ENCODE data around the gene DTNB.
A peak's percentile ranks its signal among the peaks of the same experiment; 100 is the strongest.
"Not testable (repeated sequence)": the region's sequence is repeated elsewhere in the genome, so short reads cannot be mapped to it uniquely, and the experiment has no call there.

Gene DTNB

DNA sequence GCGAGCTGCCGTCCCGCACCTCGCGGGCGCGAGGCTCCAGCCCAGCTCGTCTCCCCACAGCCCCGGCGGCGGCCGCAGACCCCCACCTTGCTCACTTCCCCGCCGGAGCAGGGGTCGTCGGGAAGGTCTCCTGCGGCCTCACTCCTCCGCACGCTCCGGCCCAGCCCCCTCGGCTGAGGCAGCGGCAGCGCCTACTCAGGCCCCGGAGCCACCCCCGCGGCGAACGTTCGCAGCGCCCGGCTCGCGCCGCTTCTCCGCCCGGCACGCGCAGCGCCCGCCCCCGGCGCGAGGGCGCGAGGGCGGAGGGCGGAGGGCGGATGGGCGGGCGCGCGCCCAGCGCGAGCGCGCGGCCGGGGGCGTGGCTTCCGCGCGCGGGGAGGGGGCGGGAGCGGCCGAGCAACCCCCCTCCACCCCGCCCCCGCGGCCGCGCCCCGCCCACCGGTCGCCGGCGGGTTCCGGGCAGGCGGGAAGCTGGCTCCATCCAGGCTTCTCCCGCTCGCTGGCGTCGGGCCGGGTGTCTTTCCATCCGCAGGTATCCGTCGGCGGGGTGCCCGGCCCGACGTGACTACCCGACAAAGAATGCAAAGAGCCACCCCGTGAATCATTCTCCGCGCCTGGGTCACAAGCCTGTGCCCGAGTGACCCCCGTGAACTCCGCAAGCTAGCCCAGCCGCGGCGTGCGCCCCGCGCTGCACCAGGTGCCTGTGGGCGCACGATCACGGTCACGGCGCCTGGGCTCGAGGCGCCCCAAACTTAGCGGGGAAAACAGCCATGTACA, at the start of gene DTNB:
DTNB (minus strand) TSS at position 278 of the 777 bp plus-strand sequence. CDS start 20,917 bp downstream, outside the sequence.
- peak; percentile 75 for DNase-seq

GRCh38 chr2:25722224-25722623, 48.8 kb upstream of the DTNB start:
- no peak for DNase-seq

GRCh38 chr2:25720575-25720974, 47.2 kb upstream of the DTNB start:
- DNase-seq = no peak

GRCh38 chr2:25714740-25715139, 41.4 kb upstream of the DTNB start:
- DNase-seq = no peak

DNA sequence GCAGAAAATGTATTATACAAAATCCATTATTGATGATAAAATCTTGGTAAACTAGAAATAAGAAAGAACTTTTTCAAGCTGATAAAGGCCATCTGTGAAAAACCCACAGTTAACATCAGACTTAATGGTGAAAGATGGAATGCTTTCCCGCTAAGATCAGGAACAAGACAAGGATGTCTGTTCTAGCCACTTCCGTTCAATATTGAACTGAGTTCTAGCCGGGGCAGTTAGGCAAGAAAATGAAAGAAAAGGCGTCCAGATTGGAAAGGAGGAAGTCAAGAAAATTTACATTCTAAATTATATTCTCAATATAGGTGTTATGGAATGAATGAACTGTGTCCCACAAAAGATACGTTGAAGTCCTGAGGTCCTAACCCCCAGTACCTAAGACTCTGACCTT, 39.1 kb upstream of the DTNB start:
- no peak for DNase-seq

GRCh38 chr2:25711675-25712354, 38.4 kb upstream of the DTNB start:
- no peak for DNase-seq

- DNase-seq = no peak
Observed at GRCh38 chr2:25710750-25711149, 37.4 kb upstream of the DTNB start.

DNA sequence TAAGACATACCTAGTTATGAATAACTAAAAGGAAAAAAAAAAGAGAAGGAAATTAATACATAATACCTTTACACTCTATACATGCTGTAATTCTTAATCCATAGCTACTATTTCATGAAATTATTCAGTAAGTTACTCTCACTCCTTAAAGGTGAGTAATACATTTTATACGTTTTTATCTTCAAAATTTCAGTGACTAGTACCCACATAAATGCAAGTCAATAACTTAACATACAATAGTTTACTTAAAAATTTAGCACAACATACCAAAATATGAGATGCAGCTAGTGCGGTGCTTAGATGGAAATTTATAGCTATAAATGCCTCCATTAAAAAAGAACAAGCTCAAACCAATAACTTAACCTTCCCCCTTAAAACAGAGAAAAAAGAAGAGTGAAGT, 36.0 kb upstream of the DTNB start:
- DNase-seq = no peak

DNA sequence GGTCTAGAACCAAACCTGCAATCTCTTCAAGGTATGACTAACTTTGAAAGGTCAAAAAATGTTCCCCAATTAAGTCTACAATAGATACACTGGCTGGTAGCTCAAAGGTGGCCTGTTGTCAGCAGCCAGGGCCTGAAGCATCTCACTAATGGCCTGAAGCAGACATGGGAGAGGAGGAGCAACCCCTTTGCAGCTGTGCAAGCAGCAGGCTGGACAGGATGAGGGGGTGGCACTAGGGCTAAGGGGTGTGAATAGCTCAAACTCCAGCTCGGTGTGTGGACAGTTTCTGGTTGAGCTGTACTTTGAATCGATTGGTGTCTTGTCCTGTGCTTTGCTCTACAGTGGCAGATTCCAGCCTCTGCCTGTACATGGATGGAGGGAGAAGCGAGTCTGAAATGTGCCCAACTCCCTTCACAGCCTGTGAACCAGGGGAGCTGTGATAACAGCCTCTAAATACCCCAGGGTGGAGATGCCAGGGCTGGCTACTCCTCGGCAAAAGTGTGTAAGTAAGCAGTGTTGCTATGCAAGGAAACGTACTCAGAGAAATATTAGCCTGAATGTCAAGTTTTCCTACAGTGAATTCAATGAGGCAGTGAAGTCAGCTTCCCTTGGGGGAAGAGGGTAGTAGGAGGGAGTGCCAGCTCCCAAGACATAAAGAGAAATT, 34.7 kb upstream of the DTNB start:
- DNase-seq = no peak

- not testable (repeated sequence) for DNase-seq
Observed at GRCh38 chr2:25705575-25705974, 32.2 kb upstream of the DTNB start.

GRCh38 chr2:25701801-25702200, 28.4 kb upstream of the DTNB start:
- DNase-seq = no peak

GRCh38 chr2:25700221-25700660, 26.9 kb upstream of the DTNB start:
- DNase-seq = no peak

- no peak for DNase-seq
Observed at GRCh38 chr2:25699216-25699615, 25.8 kb upstream of the DTNB start.

GRCh38 chr2:25698752-25699151, 25.4 kb upstream of the DTNB start:
- DNase-seq = no peak

DNA sequence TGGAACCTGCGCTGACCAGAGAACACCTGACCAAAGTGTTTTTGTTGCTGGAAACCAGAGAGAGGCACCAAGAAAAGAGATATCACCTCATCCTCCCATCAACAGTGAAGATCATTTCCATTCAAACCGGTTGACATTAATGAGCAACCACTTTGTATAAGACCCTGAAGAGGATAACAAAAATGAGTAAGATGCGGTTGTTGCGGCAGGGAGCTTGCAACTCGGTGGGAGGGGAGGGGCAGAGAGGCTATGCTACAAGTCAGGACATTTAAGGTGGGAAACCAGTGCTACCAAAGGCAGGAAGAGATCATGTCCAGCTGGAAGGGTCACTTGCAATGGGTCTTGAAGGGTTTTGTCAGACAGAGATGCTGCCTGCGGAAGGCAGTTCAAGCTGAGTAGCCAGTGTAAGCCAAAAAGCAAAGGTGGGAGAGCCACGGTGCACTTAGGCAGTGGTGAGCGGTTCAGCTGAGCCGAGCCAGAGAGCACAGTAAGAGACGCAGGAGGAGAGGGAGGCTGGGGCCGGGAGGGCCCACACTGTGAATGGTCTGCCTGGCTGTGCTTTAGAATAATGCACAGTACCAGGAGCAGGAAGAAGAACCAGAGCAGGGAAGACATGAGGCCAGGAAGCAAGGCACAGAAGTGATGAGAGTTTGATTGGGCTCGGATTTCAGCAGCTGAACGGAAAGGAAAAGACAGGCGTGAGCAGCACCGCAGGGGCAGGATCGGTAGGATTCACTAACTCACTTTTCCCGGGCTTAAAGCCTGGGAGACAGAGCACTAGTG, 24.4 kb upstream of the DTNB start:
- no peak for DNase-seq

DNA sequence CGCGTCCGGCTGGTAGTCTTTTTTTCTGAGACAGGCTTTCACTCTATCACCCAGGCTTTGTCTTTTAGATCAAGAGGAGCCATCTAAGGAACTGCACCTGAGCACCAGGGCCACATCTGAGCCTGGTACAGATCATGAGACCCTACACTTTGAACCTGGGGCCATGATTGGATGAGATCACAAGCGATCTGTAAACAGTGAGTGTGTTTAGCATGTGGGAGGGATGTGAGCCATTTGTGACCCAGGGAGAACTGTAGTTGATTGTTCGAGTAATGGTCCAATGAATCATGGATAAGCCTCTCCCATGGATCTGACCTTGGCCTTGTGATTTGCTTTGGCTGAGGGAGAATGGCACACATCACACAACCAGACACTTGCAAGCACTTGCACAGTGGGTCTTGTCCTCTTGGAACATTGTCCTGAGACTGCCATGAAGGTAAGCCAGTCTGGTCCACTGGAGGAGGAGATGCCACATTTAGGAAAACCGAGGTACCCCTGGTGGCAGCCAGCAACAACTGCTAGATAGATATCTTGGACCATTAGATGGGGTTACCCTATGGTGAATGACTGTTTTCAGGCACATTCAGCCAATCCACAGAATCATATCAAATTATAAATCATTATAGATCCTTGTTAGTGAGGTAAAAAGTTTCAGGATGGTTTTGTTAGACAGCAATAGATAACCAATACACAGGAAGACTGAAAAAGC, 19.5 kb upstream of the DTNB start:
- DNase-seq = no peak

- DNase-seq = no peak
Observed at GRCh38 chr2:25692143-25692542, 18.8 kb upstream of the DTNB start.

DNA sequence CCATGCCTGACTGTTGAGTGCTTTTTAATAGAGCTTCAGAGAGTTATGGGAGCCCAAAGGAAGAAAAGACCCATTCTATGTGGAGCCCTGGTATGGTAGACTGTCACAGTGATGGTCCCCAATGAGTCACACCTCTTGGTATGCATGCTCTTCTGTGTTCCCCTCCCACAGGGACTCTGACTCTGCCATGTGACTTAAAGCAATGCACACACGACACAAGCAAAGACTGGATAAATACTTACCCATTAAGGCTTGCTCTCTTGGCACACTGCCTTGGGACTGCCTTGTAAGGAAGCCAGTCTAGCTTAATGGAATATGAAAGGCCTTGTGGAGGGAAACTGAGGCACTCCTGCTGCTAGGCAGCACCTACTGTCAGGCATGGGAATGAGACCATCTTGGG, 16.7 kb upstream of the DTNB start:
- DNase-seq = no peak

DNA sequence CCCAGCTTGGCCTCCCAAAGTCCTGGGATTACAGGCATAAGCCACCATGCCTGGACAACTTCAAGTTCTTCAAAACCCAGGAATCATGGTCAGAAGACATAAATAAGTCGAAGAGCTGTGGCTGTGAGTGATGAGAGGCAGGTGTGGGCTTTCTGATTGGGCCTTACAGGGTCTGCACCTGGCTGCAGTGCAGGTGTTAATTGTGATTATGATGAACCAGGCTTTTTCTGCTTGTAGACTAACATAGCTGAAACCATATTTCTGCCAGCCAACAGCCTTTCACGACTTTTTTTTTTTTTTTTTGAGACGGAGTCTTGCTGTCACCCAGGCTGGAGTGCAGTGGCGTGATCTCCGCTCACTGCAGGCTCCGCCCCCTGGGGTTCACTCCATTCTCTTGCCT, 14.9 kb upstream of the DTNB start:
- no peak for DNase-seq

DNA sequence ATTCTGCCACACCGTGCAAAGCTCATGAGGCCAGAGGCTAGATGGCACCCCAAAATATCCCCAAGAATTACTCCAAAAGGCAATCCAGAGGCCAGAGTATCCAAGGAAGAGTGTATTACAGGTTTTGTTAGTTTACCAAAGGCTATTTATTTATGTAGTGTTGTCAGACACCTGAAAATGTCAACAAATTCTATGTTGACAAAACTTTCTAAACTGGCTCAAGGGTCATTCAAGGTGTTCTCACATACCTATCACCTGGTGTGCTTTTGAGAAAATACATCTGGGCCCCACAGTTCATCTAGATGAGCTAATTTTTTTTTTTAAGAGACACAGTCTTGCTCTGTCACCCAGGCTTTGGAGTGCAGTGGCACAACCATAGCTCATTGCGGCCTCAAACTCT, 12.4 kb upstream of the DTNB start:
- no peak for DNase-seq

GRCh38 chr2:25684577-25685473, 11.4 kb upstream of the DTNB start:
- no peak for DNase-seq
